ENCODE data around the gene OGN.

The OGN gene

GRCh38 chr9:92402826-92403745 is 1.3 kb downstream of the OGN start:
- DNase-seq, result no peak

GRCh38 chr9:92402360-92402759 is 2.0 kb downstream of the OGN start:
- DNase-seq, result no peak

- DNase-seq, result no peak
These were observed 6.5 kb downstream of the OGN start for GRCh38 chr9:92397853-92398252.

- DNase-seq, result no peak
These were observed 8.8 kb downstream of the OGN start for GRCh38 chr9:92395617-92396016.

- DNase-seq, result no peak
These were observed 10.7 kb downstream of the OGN start for GRCh38 chr9:92393686-92394085.

GRCh38 chr9:92392690-92393089 is 11.7 kb downstream of the OGN start:
- no peak for DNase-seq

- DNase-seq, result no peak
These were observed 18.4 kb downstream of the OGN start for GRCh38 chr9:92385953-92386352.

GRCh38 chr9:92385477-92385876 is 18.9 kb downstream of the OGN start:
- DNase-seq, result no peak

GRCh38 chr9:92385001-92385400 is 19.4 kb downstream of the OGN start:
- DNase-seq, result no peak

GRCh38 chr9:92384375-92384774 is 20.0 kb downstream of the OGN start:
- peak; percentile 13 for DNase-seq

- no peak for DNase-seq
These were observed 22.6 kb downstream of the OGN start for GRCh38 chr9:92381775-92382174.

- DNase-seq, result no peak
These were observed 23.8 kb downstream of the OGN start for GRCh38 chr9:92380603-92381002.

GRCh38 chr9:92378865-92379560 is 25.4 kb downstream of the OGN start:
- DNase-seq, result no peak

- no peak for DNase-seq
These were observed 26.5 kb downstream of the OGN start for GRCh38 chr9:92377876-92378275.

GRCh38 chr9:92373167-92373566 is 31.2 kb downstream of the OGN start:
- no peak for DNase-seq

GRCh38 chr9:92369075-92369474 is 35.3 kb downstream of the OGN start:
- no peak for DNase-seq

- DNase-seq, result no peak
These were observed 44.3 kb downstream of the OGN start for GRCh38 chr9:92360083-92360482.

- no peak for DNase-seq
These were observed 44.9 kb downstream of the OGN start for GRCh38 chr9:92359394-92359995.

- DNase-seq, result no peak
These were observed 51.3 kb downstream of the OGN start for GRCh38 chr9:92353051-92353450.

- no peak for DNase-seq
These were observed 53.6 kb downstream of the OGN start for GRCh38 chr9:92350740-92351133.

- DNase-seq, result no peak
These were observed 54.3 kb downstream of the OGN start for GRCh38 chr9:92349771-92350739.

- no peak for DNase-seq
These were observed 58.8 kb downstream of the OGN start for GRCh38 chr9:92345582-92345981.

Measured in kidney glomerular epithelial cell (primary cell).